Stimulated activated CD4-positive, alpha-beta T cell treated with anti-CD3 and anti-CD28 coated beads, TNF-alpha, amount 100 ng/mL, for 24 hours (primary cell): ENCODE results near the gene TRAPPC10.
A peak's percentile ranks its signal among the peaks of the same experiment; 100 is the strongest.

ENCODE experiments used
- DNase-seq, 3 experiments: peaks; one replicate each; pipeline ENCODE4 v3.0.0-alpha.2; 2020; ENCODE audit warnings: low read depth in 3 of 3

Gene TRAPPC10

GRCh38 chr21:44029460-44030087 is 17.5 kb downstream of the TRAPPC10 start:
- no peak for DNase-seq

- no peak for DNase-seq
These were observed 23.1 kb downstream of the TRAPPC10 start for GRCh38 chr21:44035244-44035643.

GRCh38 chr21:44038063-44038462 is 26.0 kb downstream of the TRAPPC10 start:
- DNase-seq: no peak

- no peak for DNase-seq
These were observed 27.7 kb downstream of the TRAPPC10 start for GRCh38 chr21:44039828-44040227.

GRCh38 chr21:44043613-44044012 is 31.5 kb downstream of the TRAPPC10 start:
- no peak for DNase-seq

- DNase-seq: no peak
These were observed 34.6 kb downstream of the TRAPPC10 start for GRCh38 chr21:44046734-44047133.

GRCh38 chr21:44047996-44048560 is 36.0 kb downstream of the TRAPPC10 start:
- DNase-seq: no peak

GRCh38 chr21:44049182-44049581 is 37.1 kb downstream of the TRAPPC10 start:
- no peak for DNase-seq

GRCh38 chr21:44049606-44050005 is 37.5 kb downstream of the TRAPPC10 start:
- DNase-seq: no peak

GRCh38 chr21:44050276-44050675 is 38.2 kb downstream of the TRAPPC10 start:
- no peak for DNase-seq

- DNase-seq: no peak
These were observed 39.4 kb downstream of the TRAPPC10 start for GRCh38 chr21:44051462-44051941.

- no peak for DNase-seq
These were observed 40.1 kb downstream of the TRAPPC10 start for GRCh38 chr21:44052071-44052829.

GRCh38 chr21:44052830-44053226 is 40.7 kb downstream of the TRAPPC10 start:
- DNase-seq: no peak

- no peak for DNase-seq
These were observed 41.5 kb downstream of the TRAPPC10 start for GRCh38 chr21:44053567-44053966.

GRCh38 chr21:44054710-44055109 is 42.6 kb downstream of the TRAPPC10 start:
- DNase-seq: no peak

- DNase-seq: no peak
These were observed 44.9 kb downstream of the TRAPPC10 start for GRCh38 chr21:44057055-44057454.

GRCh38 chr21:44057960-44058651 is 46.0 kb downstream of the TRAPPC10 start:
- DNase-seq: peak in 1 of 3 experiments; percentile 63

- no peak for DNase-seq
These were observed 46.5 kb downstream of the TRAPPC10 start for GRCh38 chr21:44058652-44058964.

GRCh38 chr21:44058981-44059380 is 46.9 kb downstream of the TRAPPC10 start:
- no peak for DNase-seq

- no peak for DNase-seq
These were observed 47.6 kb downstream of the TRAPPC10 start for GRCh38 chr21:44059710-44060109.

- no peak for DNase-seq
These were observed 50.3 kb downstream of the TRAPPC10 start for GRCh38 chr21:44062380-44062779.

GRCh38 chr21:44063151-44063912 is 51.2 kb downstream of the TRAPPC10 start:
- no peak for DNase-seq
